IMR-90 (cell line): ENCODE data around the gene COMMD1. TPM values are rescaled to one million over a fixed set of nuclear protein-coding genes. Genes with fewer than 3 reads are reported as not detected.

Source experiments
- ATAC-seq: fragments of 200-7000 bp; cut with Tn5 transposase; 2 replicates; pipeline ENCODE4 v1.9.1; 2020; ENCODE audit warnings: low read depth, mild to moderate bottlenecking, moderate library complexity
- BruUV-seq: library from RNA; stranded (reverse); fragments of 400-500 nt; replicated peaks from 2 replicates; lab custom pipeline; 2021; lab: Mats Ljungman, UMichigan
- CTCF ChIA-PET: fragments of 300-600 bp; formaldehyde crosslinking; extraction: SDS; loops from one replicate; lab custom pipeline; 2021; ENCODE audit warnings: antibody characterized with exemption; lab: Yijun Ruan, JAX
- POLR2A ChIA-PET: fragments of 300-600 bp; sonication (Branson Sonifier 250); formaldehyde crosslinking; loops from one replicate; lab custom pipeline; 2022; ENCODE audit warnings: antibody characterized with exemption; ENCODE audit not compliant: unreplicated experiment; lab: Charles Lee
- DNase-seq: peaks from one replicate; pipeline ENCODE4 v3.0.0; 2013
- H2AFZ ChIP-seq: replicated peaks from 2 replicates; pipeline ENCODE3; 2013; ENCODE audit warnings: low read length, mild to moderate bottlenecking; ENCODE audit not compliant: poor library complexity
- H2AK5ac ChIP-seq: 2 replicates; pipeline ENCODE4 v1.6.1; 2013; ENCODE audit warnings: low read depth, low read length, inconsistent platforms
- H2AK9ac ChIP-seq: replicated peaks from 2 replicates; pipeline ENCODE3; 2013; ENCODE audit warnings: mild to moderate bottlenecking, low read depth, low read length, moderate library complexity; ENCODE audit not compliant: poor library complexity
- H2BK120ac ChIP-seq: 2 replicates; pipeline ENCODE4 v1.6.1; 2013; ENCODE audit warnings: low read depth, low read length, inconsistent platforms
- H2BK15ac ChIP-seq: 3 replicates; pipeline ENCODE4 v1.6.1; 2013; ENCODE audit warnings: low read depth, low read length, inconsistent platforms
- H2BK20ac ChIP-seq: 2 replicates; pipeline ENCODE4 v1.6.1; 2013; ENCODE audit warnings: low read depth, mild to moderate bottlenecking, inconsistent platforms, low read length, moderate library complexity
- H2BK5ac ChIP-seq: 2 replicates; pipeline ENCODE4 v1.6.1; 2013; ENCODE audit warnings: mild to moderate bottlenecking, low read depth, low read length, inconsistent platforms; ENCODE audit not compliant: poor library complexity, severe bottlenecking
- H3K14ac ChIP-seq: replicated peaks from 2 replicates; pipeline ENCODE4 v1.6.1; 2013; ENCODE audit warnings: low read depth, low read length, inconsistent platforms
- H3K18ac ChIP-seq: 2 replicates; pipeline ENCODE4 v1.6.1; 2013; ENCODE audit warnings: low read depth, low read length, control low read depth
- H3K23ac ChIP-seq: 2 replicates; pipeline ENCODE4 v1.6.1; 2013; ENCODE audit warnings: low read depth, low read length, inconsistent platforms
- H3K27ac ChIP-seq: 2 replicates; pipeline ENCODE4 v1.5.1; 2013; ENCODE audit warnings: mild to moderate bottlenecking, control low read depth, low read length; ENCODE audit not compliant: insufficient read depth
- H3K27me3 ChIP-seq: 2 replicates; pipeline ENCODE4 v1.6.1; 2013; ENCODE audit warnings: low read length; ENCODE audit not compliant: control insufficient read depth, insufficient read depth
- H3K36me3 ChIP-seq: 2 replicates; pipeline ENCODE4 v1.6.1; 2013; ENCODE audit warnings: low read length, mixed read lengths; ENCODE audit not compliant: control insufficient read depth, insufficient read depth
- H3K4ac ChIP-seq: 2 replicates; pipeline ENCODE4 v1.6.1; 2013; ENCODE audit warnings: low read depth, low read length, inconsistent platforms
- H3K4me1 ChIP-seq: 2 replicates; pipeline ENCODE4 v1.6.1; 2013; ENCODE audit warnings: low read length, mixed read lengths; ENCODE audit not compliant: control insufficient read depth, insufficient read depth
- H3K4me2 ChIP-seq: 2 replicates; pipeline ENCODE4 v1.6.1; 2013; ENCODE audit warnings: low read depth, mild to moderate bottlenecking, control low read depth, low read length, moderate library complexity
- H3K4me3 ChIP-seq: 2 replicates; pipeline ENCODE4 v1.5.1; 2013; ENCODE audit warnings: low read depth, mild to moderate bottlenecking, control low read depth, low read length, moderate library complexity; ENCODE audit not compliant: insufficient read depth
- H3K56ac ChIP-seq: 2 replicates; pipeline ENCODE4 v1.6.1; 2013; ENCODE audit warnings: low read length, inconsistent platforms; ENCODE audit not compliant: insufficient read depth; ENCODE audit errors: extremely low read depth
- H3K79me1 ChIP-seq, 2 experiments: 2 replicates each; pipeline ENCODE4 v1.6.1; 2013; ENCODE audit warnings: low read length in 2 of 2, inconsistent platforms in 1 of 2, low read depth in 1 of 2
- H3K9ac ChIP-seq: 2 replicates; pipeline ENCODE4 v1.6.1; 2013; ENCODE audit warnings: low read depth, low read length, control low read depth
- H3K9me1 ChIP-seq: 2 replicates; pipeline ENCODE4 v1.6.1; 2013; ENCODE audit warnings: low read length, inconsistent platforms; ENCODE audit not compliant: insufficient read depth
- H3K9me3 ChIP-seq: 2 replicates; pipeline ENCODE4 v1.6.1; 2013; ENCODE audit warnings: low read length; ENCODE audit not compliant: control insufficient read depth, insufficient read depth
- H4K20me1 ChIP-seq: 2 replicates; pipeline ENCODE4 v1.6.1; 2013; ENCODE audit warnings: low read length, inconsistent platforms; ENCODE audit not compliant: insufficient read depth
- H4K5ac ChIP-seq: 2 replicates; pipeline ENCODE4 v1.6.1; 2013; ENCODE audit warnings: mild to moderate bottlenecking, low read depth, low read length, control low read depth
- H4K8ac ChIP-seq, 2 experiments: 2 replicates each; pipeline ENCODE4 v1.6.1; 2013; ENCODE audit warnings: low read depth in 2 of 2, low read length in 2 of 2, control low read depth in 1 of 2, inconsistent platforms in 1 of 2
- H4K91ac ChIP-seq: 2 replicates; pipeline ENCODE4 v1.6.1; 2013; ENCODE audit warnings: low read depth, low read length, inconsistent platforms; ENCODE audit not compliant: insufficient read depth
- CHD1 ChIP-seq: IDR thresholded peaks from 2 replicates; pipeline ENCODE4 v1.6.1; 2012; ENCODE audit warnings: low read depth, low read length, improper control_type of control experiment
- CTCF ChIP-seq: conservative IDR thresholded peaks from 2 replicates; pipeline ENCODE4 v1.5.1; 2012; ENCODE audit warnings: mild to moderate bottlenecking, low read depth, low read length, improper control_type of control experiment
- ELK1 ChIP-seq: fragments of 150-350 bp; IDR thresholded peaks from 2 replicates; pipeline ENCODE4 v1.6.1; 2016; ENCODE audit warnings: low read depth, mild to moderate bottlenecking, low read length, moderate library complexity, borderline replicate concordance
- MXI1 ChIP-seq: IDR thresholded peaks from 2 replicates; pipeline ENCODE4 v1.6.1; 2012; ENCODE audit warnings: low read depth, mild to moderate bottlenecking, low read length, moderate library complexity, borderline replicate concordance
- NFE2L2 ChIP-seq: fragments of 150-350 bp; IDR thresholded peaks from 2 replicates; pipeline ENCODE4 v1.6.1; 2016; ENCODE audit warnings: low read depth, mild to moderate bottlenecking, low read length
- RAD21 ChIP-seq: IDR thresholded peaks from 2 replicates; pipeline ENCODE4 v1.6.1; 2012; ENCODE audit warnings: low read length, improper control_type of control experiment
- RFX5 ChIP-seq: IDR thresholded peaks from 2 replicates; pipeline ENCODE4 v1.8.0; 2012; ENCODE audit warnings: low read depth, mild to moderate bottlenecking, low read length, moderate library complexity
- USF2 ChIP-seq: fragments of 150-350 bp; IDR thresholded peaks from 2 replicates; pipeline ENCODE4 v1.6.1; 2017; ENCODE audit warnings: mild to moderate bottlenecking, antibody characterized with exemption, low read length, low read depth
- WGBS, 2 experiments: methylation state at CpG; one replicate each; pipeline versions ENCODE4 v1.1.5 to v1.1.7; 2013; ENCODE audit warnings: missing lambda C conversion rate in 2 of 2; ENCODE audit not compliant: insufficient read length in 1 of 2; ENCODE audit errors: extremely low coverage in 2 of 2; 5-methylcytosine and 5-hydroxymethylcytosine counted together
- dilution Hi-C: fragments of 300-500 bp; cut with HindIII; formaldehyde crosslinking; loops from one replicate; pipeline ENCODE4 v1.14.3; 2018; ENCODE audit warnings: low sequenced_read_pairs; ENCODE audit not compliant: unreplicated experiment
- in situ Hi-C: fragments of 300-500 bp; cut with MboI; formaldehyde crosslinking; loops from 3 replicates; pipeline ENCODE4 v1.14.3; 2019; ENCODE audit warnings: low sequenced_read_pairs, inconsistent platforms, mixed read lengths
- intact Hi-C: fragments of 100-400 bp; cut with micrococcal nuclease; formaldehyde crosslinking; loops from 2 replicates; pipeline ENCODE4 v1.10.0; 2022
- polyA plus RNA-seq, 3 experiments: library from polyadenylated mRNA; depleted of rRNA; stranded (reverse); fragments of >200 nt; gene quantifications; 2 replicates each; pipeline ENCODE4 v1.2.3, GENCODE V29; 2012; ENCODE audit warnings: low replicate concordance in 1 of 3
- total RNA-seq: library from RNA; depleted of rRNA; stranded (reverse); fragments of >200 nt; gene quantifications from 2 replicates; pipeline ENCODE4 v1.2.3, GENCODE V29; 2012

Gene COMMD1
- total and polyA plus RNA-seq, 2 of the 4 experiments (the other 2 are of a cell fraction) = 42.8 to 60.4 TPM

GRCh38 chr2:62163106-62163831 lies 257.8 kb downstream of the COMMD1 start:
- H3K4me2 ChIP-seq = no peak overlapping the region
- H3K56ac ChIP-seq = no peak overlapping the region
- H3K4me3 ChIP-seq = no peak overlapping the region
- H3K36me3 ChIP-seq = no peaks in the 10 kb centered on the region
- no peaks in the 10 kb centered on the region; the same call in 1 of the 2 replicates for H3K9me1 ChIP-seq
- no peak overlapping the region for H3K4ac ChIP-seq
- H2BK5ac ChIP-seq = no peak overlapping the region
- no peak overlapping the region for H3K23ac ChIP-seq
- TF ChIP-seq USF2 = no peak
- no peak for TF ChIP-seq CHD1
- TF ChIP-seq ELK1 = no peak
- TF ChIP-seq CTCF = no peak
- TF ChIP-seq NFE2L2 = no peak
- no peak for TF ChIP-seq RFX5
- TF ChIP-seq RAD21 = no peak
- no peak for TF ChIP-seq MXI1
- no peak overlapping the region for H2AK9ac ChIP-seq
- intact Hi-C loops (no loop called here), dilution Hi-C loops (no loop called here), in situ Hi-C loops (no loop called here)
- no peaks in the 10 kb centered on the region for H3K9me3 ChIP-seq
- H2BK120ac ChIP-seq = no peak overlapping the region
- no peak overlapping the region for H3K14ac ChIP-seq
- no peak overlapping the region for H3K18ac ChIP-seq
- no peaks in the 10 kb centered on the region for H3K4me1 ChIP-seq
- no peak overlapping the region for H2BK20ac ChIP-seq
- H3K27me3 ChIP-seq = no peaks in the 10 kb centered on the region
- no peak overlapping the region for H2BK15ac ChIP-seq
- no peaks in the 10 kb centered on the region for H4K20me1 ChIP-seq
- no peak for ATAC-seq
- no peak overlapping the region for H4K91ac ChIP-seq
- H3K79me1 ChIP-seq = no peaks in the 10 kb centered on the region
- H3K27ac ChIP-seq = no peak overlapping the region
- H4K8ac ChIP-seq = no peak overlapping the region
- ChIA-PET CTCF (no interaction called here), POLR2A (no interaction called here)
- BruUV-seq = no TSS peak
- no peak for DNase-seq
- no peak overlapping the region for H3K9ac ChIP-seq
- no CpG with 5 or more reads among the region's 3 CpGs for WGBS, 2 experiments
- no peak overlapping the region for H2AFZ ChIP-seq
- H4K5ac ChIP-seq = no peak overlapping the region
- no peak overlapping the region for H2AK5ac ChIP-seq
